Adipocyte (in vitro differentiated cells): Measurements from ENCODE around the gene HPSE2.

Source experiments
- DNase-seq: peaks from one replicate; pipeline ENCODE4 v3.0.0-alpha.2; 2015; ENCODE audit warnings: low read depth
- H3K27me3 ChIP-seq: replicated peaks from 2 replicates; pipeline ENCODE4 v1.7.0; 2013; ENCODE audit warnings: mild to moderate bottlenecking, low read length, moderate library complexity; ENCODE audit not compliant: control insufficient read depth, insufficient read depth
- H3K36me3 ChIP-seq: 2 replicates; pipeline ENCODE4 v1.7.0; 2013; ENCODE audit warnings: low read length, mild to moderate bottlenecking, moderate library complexity; ENCODE audit not compliant: control insufficient read depth, insufficient read depth, severe bottlenecking
- H3K4me1 ChIP-seq: 2 replicates; pipeline ENCODE4 v1.7.0; 2013; ENCODE audit warnings: mild to moderate bottlenecking, low read length, moderate library complexity; ENCODE audit not compliant: control insufficient read depth, insufficient read depth
- H3K4me3 ChIP-seq: 2 replicates; pipeline ENCODE4 v1.7.0; 2013; ENCODE audit warnings: mild to moderate bottlenecking, low read length, moderate library complexity
- H3K9ac ChIP-seq: 2 replicates; pipeline ENCODE4 v1.7.0; 2013; ENCODE audit warnings: mild to moderate bottlenecking, low read length, moderate library complexity
- H3K9me3 ChIP-seq: 2 replicates; pipeline ENCODE4 v1.7.0; 2013; ENCODE audit warnings: mild to moderate bottlenecking, low read length, moderate library complexity; ENCODE audit not compliant: control insufficient read depth

The HPSE2 gene

GRCh38 chr10:98485959-98486358 is 749.7 kb downstream of the HPSE2 start:
- no peaks in the 10 kb centered on the region for H3K27me3 ChIP-seq
- no peaks in the 10 kb centered on the region for H3K36me3 ChIP-seq
- peaks cover 49% of the 10 kb centered on the region for H3K4me1 ChIP-seq
- peak overlapping the region; percentile 20 for H3K9ac ChIP-seq
- H3K9me3 ChIP-seq: peaks cover 4% of the 10 kb centered on the region
- peak overlapping the region; percentile 1 for H3K4me3 ChIP-seq
- DNase-seq: peak; percentile 11

- Histone ChIP-seq H3K9ac (no peak overlapping the region), H3K4me1 (peaks cover 31% of the 10 kb centered on the region), H3K4me3 (no peak overlapping the region), H3K36me3 (no peaks in the 10 kb centered on the region), H3K9me3 (peaks cover 4% of the 10 kb centered on the region), H3K27me3 (no peaks in the 10 kb centered on the region)
- DNase-seq: no peak
Measured at GRCh38 chr10:98483658-98484057, 752.0 kb downstream of the HPSE2 start.

- Histone ChIP-seq H3K27me3 (no peaks in the 10 kb centered on the region), H3K4me1 (peaks cover 18% of the 10 kb centered on the region), H3K9ac (no peak overlapping the region), H3K36me3 (no peaks in the 10 kb centered on the region), H3K4me3 (no peak overlapping the region), H3K9me3 (peaks cover 4% of the 10 kb centered on the region)
- DNase-seq: no peak
Measured at GRCh38 chr10:98482096-98482495, 753.6 kb downstream of the HPSE2 start.

GRCh38 chr10:98481404-98481945 is 754.2 kb downstream of the HPSE2 start:
- Histone ChIP-seq H3K36me3 (no peaks in the 10 kb centered on the region), H3K4me3 (no peak overlapping the region), H3K9me3 (peaks cover 4% of the 10 kb centered on the region), H3K4me1 (peaks cover 12% of the 10 kb centered on the region), H3K9ac (no peak overlapping the region), H3K27me3 (no peaks in the 10 kb centered on the region)
- no peak for DNase-seq

- H3K9me3 ChIP-seq: peaks cover 3% of the 10 kb centered on the region
- H3K36me3 ChIP-seq: no peaks in the 10 kb centered on the region
- no peak overlapping the region for H3K9ac ChIP-seq
- H3K4me1 ChIP-seq: no peaks in the 10 kb centered on the region
- no peaks in the 10 kb centered on the region for H3K27me3 ChIP-seq
- no peak for DNase-seq
- no peak overlapping the region for H3K4me3 ChIP-seq
Measured at GRCh38 chr10:98478430-98479222, 757.0 kb downstream of the HPSE2 start.

- no peak overlapping the region for H3K4me3 ChIP-seq
- H3K9me3 ChIP-seq: no peaks in the 10 kb centered on the region
- no peak for DNase-seq
- no peaks in the 10 kb centered on the region for H3K27me3 ChIP-seq
- no peaks in the 10 kb centered on the region for H3K36me3 ChIP-seq
- H3K9ac ChIP-seq: no peak overlapping the region
- H3K4me1 ChIP-seq: no peaks in the 10 kb centered on the region
Measured at GRCh38 chr10:98477861-98478260, 757.8 kb downstream of the HPSE2 start.

- no peak overlapping the region for H3K4me3 ChIP-seq
- H3K27me3 ChIP-seq: no peaks in the 10 kb centered on the region
- no peaks in the 10 kb centered on the region for H3K36me3 ChIP-seq
- H3K4me1 ChIP-seq: peaks cover 11% of the 10 kb centered on the region
- no peak for DNase-seq
- no peak overlapping the region for H3K9ac ChIP-seq
- no peaks in the 10 kb centered on the region for H3K9me3 ChIP-seq
Measured at GRCh38 chr10:98474628-98475027, 761.0 kb downstream of the HPSE2 start.

GRCh38 chr10:98472196-98472595 is 763.5 kb downstream of the HPSE2 start:
- peaks cover 29% of the 10 kb centered on the region for H3K4me1 ChIP-seq
- DNase-seq: no peak
- H3K27me3 ChIP-seq: no peaks in the 10 kb centered on the region

GRCh38 chr10:98470850-98471249 is 764.8 kb downstream of the HPSE2 start:
- Histone ChIP-seq H3K4me1 (peaks cover 29% of the 10 kb centered on the region), H3K27me3 (no peaks in the 10 kb centered on the region), H3K36me3 (no peaks in the 10 kb centered on the region), H3K9ac (no peak overlapping the region), H3K4me3 (no peak overlapping the region), H3K9me3 (no peaks in the 10 kb centered on the region)
- no peak for DNase-seq

More at GRCh38 chr10:98472196-98472595, 763.5 kb downstream of the HPSE2 start:
- Histone ChIP-seq H3K9ac (no peak overlapping the region), H3K4me3 (no peak overlapping the region), H3K36me3 (no peaks in the 10 kb centered on the region), H3K9me3 (no peaks in the 10 kb centered on the region)

- peaks cover 29% of the 10 kb centered on the region for H3K4me1 ChIP-seq
- H3K9ac ChIP-seq: no peak overlapping the region
- no peaks in the 10 kb centered on the region for H3K9me3 ChIP-seq
Measured at GRCh38 chr10:98469001-98469931, 766.4 kb downstream of the HPSE2 start.

More at GRCh38 chr10:98469001-98469931, 766.4 kb downstream of the HPSE2 start:
- DNase-seq: no peak
- H3K36me3 ChIP-seq: no peaks in the 10 kb centered on the region
- H3K27me3 ChIP-seq: no peaks in the 10 kb centered on the region
- no peak overlapping the region for H3K4me3 ChIP-seq
